ENCODE data around the gene IL16. TPM values are rescaled to one million over a fixed set of nuclear protein-coding genes. Genes with fewer than 3 reads are reported as not detected.

Gene IL16
- total RNA-seq, 4 donors from 2014 or later: 13.5 to 34.9 (median 19.8) TPM

DNA sequence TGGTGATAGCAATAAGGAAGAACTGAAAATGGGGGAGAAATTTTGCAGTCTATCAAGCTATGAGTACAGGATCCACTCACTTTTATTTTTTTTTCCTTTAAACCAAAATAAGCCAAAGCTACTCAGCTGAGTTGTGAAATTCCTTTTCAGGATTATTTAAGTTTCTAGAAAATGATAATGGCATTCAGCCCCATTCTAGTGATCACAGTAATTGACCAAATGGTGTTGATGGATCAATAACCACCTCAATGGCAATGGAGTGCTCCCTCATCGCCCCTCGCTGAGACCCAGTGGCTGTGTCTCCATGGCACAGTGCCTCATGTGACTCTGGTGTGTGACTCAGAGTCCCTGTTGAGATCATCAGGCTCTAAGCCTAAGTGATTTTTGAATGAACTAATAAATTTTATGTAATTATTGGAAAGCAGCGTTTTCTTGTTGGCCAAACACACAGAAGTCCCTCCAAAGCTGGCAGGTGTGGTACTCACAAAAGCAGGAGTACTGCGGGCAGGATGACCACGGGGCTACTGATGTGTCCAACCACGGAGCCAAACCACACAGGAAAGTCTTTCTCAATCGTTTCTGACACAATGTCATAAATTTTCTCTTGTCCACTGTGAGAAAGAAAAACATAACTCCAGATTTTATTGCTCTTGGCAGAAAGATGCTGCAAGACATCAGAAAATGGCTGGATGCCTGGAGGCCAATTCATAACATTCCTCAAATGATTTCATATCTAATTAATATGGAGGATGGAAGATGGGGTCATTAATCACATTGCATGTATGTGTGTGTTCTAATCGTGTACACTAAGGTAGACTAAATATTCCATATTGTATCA lies 141.7 kb downstream of the IL16 start:
- DNase-seq (ENCODE audit: extremely low spot score): no peak
- Histone ChIP-seq H3K9me3 (no peaks in the 10 kb centered on the region), H3K4me3 (no peak overlapping the region), H3K27me3 (no peaks in the 10 kb centered on the region), H3K36me3 (no peaks in the 10 kb centered on the region), H3K27ac (replicated peaks in 1 of 4) (peak overlapping the region in 3 of 4 donors; percentile 40 to 66 (median 43)), H3K4me1 (peaks cover 4 to 28% (median 27%) of the 10 kb centered on the region in 4 donors)
- TF ChIP-seq POLR2AphosphoS5 (IDR thresholded peaks at IDR 0.05): peak; percentile 32 to 47
- TF ChIP-seq EP300 (IDR thresholded peaks at IDR 0.05): no peak
- intact Hi-C loops (cut with DNase I): loop anchor here (10.0 kb wide), 1 partner anchor 64 kb away; no protein-coding TSS in a partner anchor
- 33% methylated on average over 8 of the region's 8 CpGs for WGBS

DNA sequence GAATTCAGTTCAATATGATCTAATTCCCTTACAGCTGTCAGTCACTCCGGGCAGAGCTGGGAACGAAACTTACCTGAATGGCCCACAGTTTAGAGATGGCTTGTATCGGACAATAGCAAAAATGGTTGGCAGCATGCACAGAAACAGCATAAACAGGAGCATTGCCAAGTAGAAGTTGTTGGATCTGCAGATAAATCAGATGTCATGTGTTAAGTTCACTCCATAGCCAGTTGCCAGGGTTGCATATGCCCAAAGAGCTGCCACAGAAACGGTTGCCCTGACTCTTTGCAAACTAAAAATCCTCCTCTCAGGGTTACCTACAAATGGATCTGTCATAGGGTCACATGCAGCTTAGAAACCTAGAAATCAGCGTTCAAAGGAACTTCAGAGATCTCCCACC lies 142.6 kb downstream of the IL16 start:
- intact Hi-C loops (cut with DNase I): loop anchor here (10.0 kb wide), 1 partner anchor 65 kb away; no protein-coding TSS in a partner anchor
- DNase-seq (ENCODE audit: extremely low spot score): no peak
- no peaks in the 10 kb centered on the region for H3K36me3 ChIP-seq
- H3K4me1 ChIP-seq: peaks cover 4 to 28% (median 27%) of the 10 kb centered on the region in 4 donors
- TF ChIP-seq EP300 (IDR thresholded peaks at IDR 0.05) (no peak), POLR2AphosphoS5 (IDR thresholded peaks at IDR 0.05) (no peak), POLR2A (IDR thresholded peaks at IDR 0.05; ENCODE audit: low read depth) (no peak)
- TF ChIP-seq, protein P1, sequence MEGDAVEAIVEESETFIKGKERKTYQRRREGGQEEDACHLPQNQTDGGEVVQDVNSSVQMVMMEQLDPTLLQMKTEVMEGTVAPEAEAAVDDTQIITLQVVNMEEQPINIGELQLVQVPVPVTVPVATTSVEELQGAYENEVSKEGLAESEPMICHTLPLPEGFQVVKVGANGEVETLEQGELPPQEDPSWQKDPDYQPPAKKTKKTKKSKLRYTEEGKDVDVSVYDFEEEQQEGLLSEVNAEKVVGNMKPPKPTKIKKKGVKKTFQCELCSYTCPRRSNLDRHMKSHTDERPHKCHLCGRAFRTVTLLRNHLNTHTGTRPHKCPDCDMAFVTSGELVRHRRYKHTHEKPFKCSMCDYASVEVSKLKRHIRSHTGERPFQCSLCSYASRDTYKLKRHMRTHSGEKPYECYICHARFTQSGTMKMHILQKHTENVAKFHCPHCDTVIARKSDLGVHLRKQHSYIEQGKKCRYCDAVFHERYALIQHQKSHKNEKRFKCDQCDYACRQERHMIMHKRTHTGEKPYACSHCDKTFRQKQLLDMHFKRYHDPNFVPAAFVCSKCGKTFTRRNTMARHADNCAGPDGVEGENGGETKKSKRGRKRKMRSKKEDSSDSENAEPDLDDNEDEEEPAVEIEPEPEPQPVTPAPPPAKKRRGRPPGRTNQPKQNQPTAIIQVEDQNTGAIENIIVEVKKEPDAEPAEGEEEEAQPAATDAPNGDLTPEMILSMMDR (IDR thresholded peaks at IDR 0.05): no peak
- no peak overlapping the region for H3K27ac ChIP-seq (replicated peaks in 1 of 4)
- no peaks in the 10 kb centered on the region for H3K9me3 ChIP-seq
- 79% methylated on average over 5 of the region's 5 CpGs for WGBS
- H3K27me3 ChIP-seq: no peaks in the 10 kb centered on the region
- H3K4me3 ChIP-seq: no peak overlapping the region

DNA sequence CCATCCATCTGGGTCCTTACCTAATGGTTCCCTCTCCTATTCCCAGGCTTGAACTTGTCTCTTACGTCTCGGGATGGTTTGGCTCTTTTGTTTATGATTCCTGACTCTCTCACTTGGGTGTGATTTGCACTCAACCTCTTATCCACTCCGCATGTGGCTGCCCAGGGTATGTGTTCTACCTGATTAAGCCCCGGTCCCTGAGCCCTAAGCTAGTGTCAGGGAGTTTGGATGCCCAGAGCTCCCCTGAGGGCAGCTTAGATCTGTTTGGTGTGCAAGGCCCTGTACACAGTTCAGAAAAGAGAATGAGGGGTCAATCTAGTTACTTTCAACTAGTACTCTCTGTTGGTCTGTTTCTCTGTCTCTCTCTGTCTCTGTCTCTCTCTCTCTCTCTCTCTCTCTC lies 143.2 kb downstream of the IL16 start:
- Histone ChIP-seq H3K9me3 (no peaks in the 10 kb centered on the region), H3K4me1 (peaks cover 4 to 28% (median 27%) of the 10 kb centered on the region in 4 donors), H3K27me3 (no peaks in the 10 kb centered on the region), H3K36me3 (no peaks in the 10 kb centered on the region), H3K27ac (replicated peaks in 1 of 4) (no peak overlapping the region), H3K4me3 (no peak overlapping the region)
- intact Hi-C loops (cut with DNase I): loop anchor here (10.0 kb wide), 1 partner anchor 65 kb away; no protein-coding TSS in a partner anchor
- WGBS: 72% methylated on average over 4 of the region's 4 CpGs
- TF ChIP-seq, protein P1 (IDR thresholded peaks at IDR 0.05): no peak
- TF ChIP-seq EP300 (IDR thresholded peaks at IDR 0.05) (no peak), POLR2A (IDR thresholded peaks at IDR 0.05; ENCODE audit: low read depth) (no peak), POLR2AphosphoS5 (IDR thresholded peaks at IDR 0.05) (no peak)
- no peak for DNase-seq (ENCODE audit: extremely low spot score)

- H3K27ac ChIP-seq (replicated peaks in 1 of 4): no peak overlapping the region
- no peaks in the 10 kb centered on the region for H3K9me3 ChIP-seq
- peaks cover 4 to 28% (median 27%) of the 10 kb centered on the region in 4 donors for H3K4me1 ChIP-seq
- intact Hi-C loops (cut with DNase I): no loop called here
- H3K36me3 ChIP-seq: no peaks in the 10 kb centered on the region
- DNase-seq (ENCODE audit: extremely low spot score): no peak
- 95% methylated on average over 4 of the region's 4 CpGs for WGBS
- TF ChIP-seq, protein P1 (IDR thresholded peaks at IDR 0.05): no peak
- TF ChIP-seq POLR2AphosphoS5 (IDR thresholded peaks at IDR 0.05) (no peak), EP300 (IDR thresholded peaks at IDR 0.05) (no peak), POLR2A (IDR thresholded peaks at IDR 0.05; ENCODE audit: low read depth) (no peak)
- H3K27me3 ChIP-seq: no peaks in the 10 kb centered on the region
- H3K4me3 ChIP-seq: no peak overlapping the region
These were observed 144.7 kb downstream of the IL16 start for GRCh38 chr15:81341351-81341750.

- intact Hi-C loops (cut with DNase I): no loop called here
- H3K27me3 ChIP-seq: no peaks in the 10 kb centered on the region
- TF ChIP-seq EP300 (IDR thresholded peaks at IDR 0.05) (no peak), POLR2A (IDR thresholded peaks at IDR 0.05; ENCODE audit: low read depth) (no peak), POLR2AphosphoS5 (IDR thresholded peaks at IDR 0.05) (no peak)
- TF ChIP-seq, protein P1 (IDR thresholded peaks at IDR 0.05): no peak
- 93% methylated on average over 4 of the region's 4 CpGs for WGBS
- no peaks in the 10 kb centered on the region for H3K36me3 ChIP-seq
- H3K27ac ChIP-seq (replicated peaks in 1 of 4): no peak overlapping the region
- DNase-seq (ENCODE audit: extremely low spot score): peak; percentile 60
- H3K4me1 ChIP-seq: peaks cover 2 to 15% (median 13%) of the 10 kb centered on the region in 4 donors
- H3K4me3 ChIP-seq: no peak overlapping the region
- H3K9me3 ChIP-seq: no peaks in the 10 kb centered on the region
These were observed 146.7 kb downstream of the IL16 start for GRCh38 chr15:81343371-81343770.
